IMR-90 (cell line): Measurements from ENCODE around the gene DDC.

Experiments used
- BHLHE40 ChIP-seq: fragments of 150-350 bp; IDR thresholded peaks from 2 replicates; pipeline ENCODE4 v1.6.1; 2016; ENCODE audit warnings: mild to moderate bottlenecking, low read depth, low read length
- CEBPB ChIP-seq: IDR thresholded peaks from 2 replicates; pipeline ENCODE4 v1.6.1; 2012; ENCODE audit warnings: low read depth, low read length, improper control_type of control experiment
- FOS ChIP-seq: fragments of 150-350 bp; IDR thresholded peaks from 2 replicates; pipeline ENCODE4 v1.6.1; 2016; ENCODE audit warnings: low read depth, low read length
- MAFK ChIP-seq: IDR thresholded peaks from 2 replicates; pipeline ENCODE4 v1.6.1; 2012; ENCODE audit warnings: low read depth, low read length, improper control_type of control experiment
- MAZ ChIP-seq: IDR thresholded peaks from 2 replicates; pipeline ENCODE4 v1.6.1; 2012; ENCODE audit warnings: low read depth, mild to moderate bottlenecking, low read length, improper control_type of control experiment, moderate library complexity, borderline replicate concordance
- MXI1 ChIP-seq: IDR thresholded peaks from 2 replicates; pipeline ENCODE4 v1.6.1; 2012; ENCODE audit warnings: low read depth, mild to moderate bottlenecking, low read length, moderate library complexity, borderline replicate concordance
- POLR2A ChIP-seq: IDR thresholded peaks from 2 replicates; pipeline ENCODE4 v1.6.1; 2012; ENCODE audit warnings: mild to moderate bottlenecking, low read depth, low read length
- RAD21 ChIP-seq: IDR thresholded peaks from 2 replicates; pipeline ENCODE4 v1.6.1; 2012; ENCODE audit warnings: low read length, improper control_type of control experiment
- RFX5 ChIP-seq: IDR thresholded peaks from 2 replicates; pipeline ENCODE4 v1.8.0; 2012; ENCODE audit warnings: low read depth, mild to moderate bottlenecking, low read length, moderate library complexity
- SMC3 ChIP-seq: fragments of 150-350 bp; IDR thresholded peaks from 2 replicates; pipeline ENCODE4 v1.6.1; 2016; ENCODE audit warnings: low read depth, mild to moderate bottlenecking, antibody characterized with exemption, low read length, moderate library complexity
- TF ChIP-seq, protein P1 (sequence below): conservative IDR thresholded peaks from 2 replicates; pipeline ENCODE4 v1.5.1; 2012; ENCODE audit warnings: mild to moderate bottlenecking, low read depth, low read length, improper control_type of control experiment
- TF ChIP-seq, protein P2 (sequence below): fragments of 150-350 bp; IDR thresholded peaks from 2 replicates; pipeline ENCODE4 v1.6.1; 2017; ENCODE audit warnings: mild to moderate bottlenecking, antibody characterized with exemption, low read length, low read depth

DNA sequence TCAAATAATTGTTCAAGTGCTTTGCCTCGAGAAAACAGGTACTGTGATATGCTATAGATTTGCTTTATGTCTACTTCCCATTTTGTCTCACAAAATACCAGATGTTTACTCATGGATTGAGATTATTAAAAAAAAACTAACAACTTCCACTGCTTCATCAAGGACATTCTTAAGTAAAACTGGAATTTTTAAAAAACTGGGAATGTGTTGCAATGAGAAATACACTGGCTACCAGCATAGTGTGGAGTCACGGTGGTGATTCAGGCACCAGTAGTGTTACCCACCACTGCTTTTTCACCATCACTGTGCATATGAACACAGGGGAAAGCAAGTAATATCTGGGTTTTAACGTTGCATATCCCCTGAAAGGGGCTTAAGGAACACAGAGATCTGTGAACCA lies 136.3 kb downstream of the DDC start:
- no peak for TF ChIP-seq POLR2A
- no peak for TF ChIP-seq RAD21
- TF ChIP-seq, protein P1, sequence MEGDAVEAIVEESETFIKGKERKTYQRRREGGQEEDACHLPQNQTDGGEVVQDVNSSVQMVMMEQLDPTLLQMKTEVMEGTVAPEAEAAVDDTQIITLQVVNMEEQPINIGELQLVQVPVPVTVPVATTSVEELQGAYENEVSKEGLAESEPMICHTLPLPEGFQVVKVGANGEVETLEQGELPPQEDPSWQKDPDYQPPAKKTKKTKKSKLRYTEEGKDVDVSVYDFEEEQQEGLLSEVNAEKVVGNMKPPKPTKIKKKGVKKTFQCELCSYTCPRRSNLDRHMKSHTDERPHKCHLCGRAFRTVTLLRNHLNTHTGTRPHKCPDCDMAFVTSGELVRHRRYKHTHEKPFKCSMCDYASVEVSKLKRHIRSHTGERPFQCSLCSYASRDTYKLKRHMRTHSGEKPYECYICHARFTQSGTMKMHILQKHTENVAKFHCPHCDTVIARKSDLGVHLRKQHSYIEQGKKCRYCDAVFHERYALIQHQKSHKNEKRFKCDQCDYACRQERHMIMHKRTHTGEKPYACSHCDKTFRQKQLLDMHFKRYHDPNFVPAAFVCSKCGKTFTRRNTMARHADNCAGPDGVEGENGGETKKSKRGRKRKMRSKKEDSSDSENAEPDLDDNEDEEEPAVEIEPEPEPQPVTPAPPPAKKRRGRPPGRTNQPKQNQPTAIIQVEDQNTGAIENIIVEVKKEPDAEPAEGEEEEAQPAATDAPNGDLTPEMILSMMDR, result no peak
- TF ChIP-seq RFX5, result no peak
- no peak for TF ChIP-seq FOS
- TF ChIP-seq MAZ, result no peak
- no peak for TF ChIP-seq CEBPB
- no peak for TF ChIP-seq MXI1
- no peak for TF ChIP-seq SMC3
- TF ChIP-seq MAFK, result no peak
- TF ChIP-seq, protein P2, sequence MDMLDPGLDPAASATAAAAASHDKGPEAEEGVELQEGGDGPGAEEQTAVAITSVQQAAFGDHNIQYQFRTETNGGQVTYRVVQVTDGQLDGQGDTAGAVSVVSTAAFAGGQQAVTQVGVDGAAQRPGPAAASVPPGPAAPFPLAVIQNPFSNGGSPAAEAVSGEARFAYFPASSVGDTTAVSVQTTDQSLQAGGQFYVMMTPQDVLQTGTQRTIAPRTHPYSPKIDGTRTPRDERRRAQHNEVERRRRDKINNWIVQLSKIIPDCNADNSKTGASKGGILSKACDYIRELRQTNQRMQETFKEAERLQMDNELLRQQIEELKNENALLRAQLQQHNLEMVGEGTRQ, result no peak
- TF ChIP-seq BHLHE40, result no peak
